NB4 (cell line): ENCODE data around the gene EFNA3.

ENCODE experiments used
- CTCF ChIP-seq: IDR thresholded peaks from one replicate; pipeline ENCODE4 v1.5.1; 2012; ENCODE audit warnings: low read depth, low read length
- MAX ChIP-seq: IDR thresholded peaks from 2 replicates; pipeline ENCODE4 v1.6.1; 2011; ENCODE audit warnings: low read depth, low read length
- POLR2A ChIP-seq: IDR thresholded peaks from 2 replicates; pipeline ENCODE4 v1.6.1; 2011; ENCODE audit warnings: mild to moderate bottlenecking; ENCODE audit not compliant: insufficient read length; ENCODE audit errors: extremely low read depth

GRCh38 chr1:155064832-155065429, 13.7 kb upstream of the EFNA3 start:
- TF ChIP-seq CTCF (no peak), POLR2A (no peak), MAX (no peak)
